Activated CD4-positive, alpha-beta T cell treated with anti-CD3 and anti-CD28 coated beads, Interleukin-10, Interleukin-2, amounts not matched to agents 100 ng/mL and 50 ng/mL, durations not matched to agents 16 hours and 8 hours (primary cell): Measurements from ENCODE around the gene MPL.
"Not testable (repeated sequence)": the region's sequence is repeated elsewhere in the genome, so short reads cannot be mapped to it uniquely, and the experiment has no call there.

Source experiments
- DNase-seq: peaks from one replicate; pipeline ENCODE4 v3.0.0-alpha.2; 2020

Gene MPL

DNA sequence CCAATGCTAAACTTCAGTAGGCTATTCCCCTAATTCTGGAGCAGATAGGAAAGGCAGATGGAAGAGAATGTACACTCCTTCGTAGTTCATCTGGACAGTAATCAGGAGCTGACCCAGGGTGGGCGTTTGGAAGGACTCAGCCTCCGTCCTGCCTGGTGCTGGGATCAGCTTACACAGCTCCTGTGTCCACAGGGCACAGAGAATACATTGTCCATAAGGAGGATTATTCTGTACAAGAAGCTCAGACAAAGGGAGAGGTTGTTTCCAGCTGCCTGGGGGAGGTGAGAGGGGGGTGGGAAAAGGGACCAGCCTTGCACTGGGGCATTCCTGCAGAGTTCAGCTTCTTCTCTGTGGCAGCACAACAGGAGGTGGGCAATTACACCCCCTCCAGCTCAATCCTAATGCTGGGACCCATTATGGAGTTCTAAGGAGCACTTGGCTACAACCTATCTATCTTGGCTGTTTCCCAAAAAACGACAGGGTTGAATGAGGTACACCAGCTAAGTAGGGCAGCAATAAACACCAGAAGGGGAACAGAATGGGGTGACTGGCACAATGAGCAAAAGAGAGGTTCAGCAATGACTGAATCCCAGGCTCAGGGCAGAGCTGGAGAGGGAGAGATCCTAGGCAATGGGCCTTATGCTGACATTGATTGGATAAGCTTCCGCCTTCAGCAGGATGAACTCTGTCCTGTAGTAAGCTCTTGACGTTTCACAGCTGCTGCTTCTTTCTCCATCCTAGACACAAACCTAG lies 44.6 kb downstream of the MPL start:
- DNase-seq: no peak

DNA sequence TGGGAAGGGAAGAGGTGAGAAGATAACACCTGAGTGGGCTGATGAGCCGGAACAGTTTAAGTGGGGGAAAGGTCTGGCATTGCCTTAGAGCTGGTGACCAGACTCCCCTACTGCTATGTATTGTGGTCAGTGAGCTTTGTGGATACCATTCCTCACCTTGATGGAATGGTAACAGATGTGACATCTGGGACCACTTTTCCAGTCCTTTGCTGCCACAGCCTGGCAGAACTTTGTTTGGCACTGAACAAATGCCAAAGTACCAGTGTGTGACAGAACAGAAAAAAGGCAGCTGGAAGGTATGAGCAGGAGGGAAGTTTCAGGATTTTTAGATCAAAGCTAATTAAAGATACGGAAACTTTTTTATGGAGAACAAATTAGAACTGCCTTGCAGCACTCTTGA lies 45.8 kb downstream of the MPL start:
- DNase-seq: no peak

DNA sequence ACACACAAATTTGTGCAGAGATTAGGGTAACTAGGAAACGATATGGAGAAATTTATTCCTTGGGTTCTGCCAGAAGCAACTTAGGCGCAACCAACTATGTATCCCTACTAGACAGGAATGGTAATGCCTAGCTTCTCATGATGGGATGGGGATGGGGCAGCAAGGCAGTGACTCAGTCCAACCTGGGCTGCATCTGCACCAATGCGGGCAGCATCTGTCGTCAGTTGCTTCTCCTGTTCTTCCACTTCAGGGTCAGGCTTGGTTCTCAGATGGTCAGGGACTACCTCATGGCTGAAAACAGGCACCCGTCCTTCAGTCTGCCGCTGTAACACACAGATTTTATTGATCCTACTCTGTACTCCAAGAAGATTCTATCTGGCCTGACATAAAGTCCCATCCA lies 49.1 kb downstream of the MPL start:
- no peak for DNase-seq

- no peak for DNase-seq
Observed at GRCh38 chr1:43387976-43388599, 50.5 kb downstream of the MPL start.

- DNase-seq: no peak
Observed at GRCh38 chr1:43388613-43389012, 51.0 kb downstream of the MPL start.

DNA sequence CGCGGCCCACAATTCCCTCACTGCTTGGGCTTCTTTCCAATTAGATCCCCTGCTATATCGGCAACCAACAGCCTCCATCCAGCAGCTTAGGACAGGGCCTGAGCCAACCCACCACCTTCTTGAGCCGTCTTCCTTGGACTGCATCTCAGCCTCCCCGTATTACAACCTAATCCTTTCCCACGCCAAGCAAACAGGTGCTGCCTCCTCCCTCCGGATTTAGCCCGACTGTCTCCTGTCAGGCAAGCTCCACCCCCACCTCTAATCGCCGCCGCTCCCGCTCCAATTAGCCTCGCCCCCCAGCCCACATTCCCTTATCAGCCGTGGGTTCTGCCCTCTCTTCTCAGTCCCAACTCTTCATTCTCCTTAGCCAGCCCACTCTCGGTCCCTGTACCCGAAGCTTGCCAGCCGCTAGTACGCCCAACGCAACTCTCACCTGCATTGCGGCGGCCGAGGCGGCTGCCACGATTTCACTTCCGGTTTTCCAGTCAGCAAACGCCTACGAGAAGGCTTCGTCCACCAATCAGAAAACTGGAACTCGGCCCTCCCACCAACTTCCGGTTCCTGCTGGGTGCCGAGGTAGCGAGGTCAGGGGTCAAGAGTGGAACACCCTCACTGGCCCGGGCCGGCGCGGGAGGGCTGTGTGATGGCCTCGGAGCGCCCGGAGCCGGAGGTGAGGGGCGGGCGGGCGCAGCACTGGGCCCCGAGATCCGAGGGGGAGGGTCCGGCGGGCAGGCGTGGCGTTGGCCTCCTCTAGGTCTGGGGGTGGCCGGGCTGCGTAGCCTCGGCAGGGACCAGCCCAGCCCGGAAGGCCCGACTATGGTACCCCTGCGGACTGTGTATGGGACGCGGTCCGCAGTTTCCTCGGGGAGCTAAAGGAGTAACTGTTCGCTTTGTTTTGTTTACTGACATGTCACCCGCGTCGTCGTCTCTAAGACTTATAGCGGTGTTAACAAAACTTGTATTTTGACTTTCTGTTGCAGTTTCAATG lies 52.0 kb downstream of the MPL start, which contains the start of the genes MED8 and SZT2:
TSS of gene MED8 (minus strand) at position 475 of the 988 bp plus-strand sequence. CDS start at position 439, 36 bp downstream.
TSS of gene SZT2 (plus strand) at position 574 of the 988 bp plus-strand sequence. CDS start at position 644, 70 bp downstream.
- DNase-seq: peak; percentile 97

GRCh38 chr1:43392702-43393101 lies 55.1 kb downstream of the MPL start:
- no peak for DNase-seq

DNA sequence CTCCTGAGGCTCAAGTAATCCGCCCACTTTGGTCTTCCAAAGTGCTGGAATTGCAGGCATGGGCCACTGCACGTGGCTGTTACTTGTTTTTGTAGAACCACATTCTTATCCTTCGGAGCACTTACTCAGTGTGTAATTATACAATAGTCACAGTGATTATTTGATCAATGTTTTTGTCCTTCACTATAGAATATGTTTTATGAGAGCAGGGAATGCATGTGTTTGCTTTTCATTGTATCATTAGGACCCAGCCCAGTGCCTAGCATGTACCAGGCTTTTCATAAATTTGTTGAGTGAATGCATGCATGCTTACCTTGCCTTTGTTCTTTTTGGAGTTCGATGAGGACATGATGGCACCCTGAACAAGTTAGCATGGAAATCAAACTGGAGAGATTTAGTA lies 57.9 kb downstream of the MPL start:
- no peak for DNase-seq

- no peak for DNase-seq
Observed at GRCh38 chr1:43396059-43396458, 58.4 kb downstream of the MPL start.

GRCh38 chr1:43398227-43398626 lies 60.6 kb downstream of the MPL start:
- DNase-seq: no peak

DNA sequence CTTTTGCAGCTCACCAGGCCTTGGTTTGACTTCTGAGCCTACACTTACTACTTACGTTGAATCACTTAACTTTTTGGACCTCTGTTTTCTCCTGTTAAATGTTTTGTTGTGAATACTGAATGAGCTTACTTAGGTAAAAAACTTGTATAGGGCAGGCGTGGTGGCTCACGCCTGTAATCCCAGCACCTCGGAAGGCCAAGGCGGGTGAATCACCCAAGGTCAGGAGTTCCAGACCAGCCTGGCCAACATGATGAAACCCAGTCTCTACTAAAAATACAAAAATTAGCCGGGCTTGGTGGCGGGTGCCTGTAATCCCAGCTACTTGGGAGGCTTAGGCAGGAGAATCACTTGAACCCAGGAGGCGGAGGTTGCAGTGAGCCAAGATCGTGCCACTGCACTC lies 62.8 kb downstream of the MPL start:
- not testable (repeated sequence) for DNase-seq

DNA sequence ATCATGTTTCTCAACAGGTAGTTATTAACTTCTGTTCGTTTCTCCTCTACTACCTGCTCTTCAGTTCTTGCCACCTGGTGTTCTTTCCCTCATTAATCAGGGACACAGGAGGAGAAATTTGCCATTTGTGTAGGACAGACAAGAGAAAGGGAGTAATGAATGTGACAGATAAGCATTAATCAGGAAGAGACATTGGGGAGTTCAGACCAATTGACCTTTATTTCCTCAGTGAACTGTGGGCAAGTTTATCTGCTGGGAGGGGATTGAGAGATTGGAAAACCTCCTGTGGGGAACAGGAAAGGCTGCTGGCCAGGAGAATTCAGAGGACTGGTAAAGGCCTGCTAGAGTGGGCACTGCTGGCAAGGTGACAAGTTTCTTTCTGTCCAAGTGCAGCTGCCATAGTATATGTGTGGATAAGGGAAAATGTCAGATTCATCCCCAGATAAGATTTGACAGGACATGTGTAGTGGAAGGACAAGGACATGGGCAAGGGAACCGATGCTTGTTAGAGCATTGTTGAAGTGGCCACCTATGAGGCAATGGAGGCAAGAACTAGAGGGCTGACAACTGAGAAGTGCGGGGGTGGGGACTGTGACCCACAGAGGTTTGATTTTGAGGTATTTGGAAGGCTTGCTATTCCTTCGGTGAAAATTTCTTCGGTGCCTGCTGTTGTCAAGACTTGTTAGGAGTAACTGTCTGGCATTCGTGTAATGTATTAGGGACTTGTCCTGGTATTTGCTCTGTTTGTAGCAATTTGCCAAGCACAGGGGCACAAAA lies 64.7 kb downstream of the MPL start:
- DNase-seq: no peak
